Measurements from ENCODE around the gene C5AR1. TPM values are rescaled to one million over a fixed set of nuclear protein-coding genes. Genes with fewer than 3 reads are reported as not detected.
A peak's percentile ranks its signal among the peaks of the same experiment; 100 is the strongest.
"Not testable (repeated sequence)": the region's sequence is repeated elsewhere in the genome, so short reads cannot be mapped to it uniquely, and the experiment has no call there.

C5AR1 gene
- total RNA-seq, 1 experiment from 2014 or later, result 8.5 TPM

DNA sequence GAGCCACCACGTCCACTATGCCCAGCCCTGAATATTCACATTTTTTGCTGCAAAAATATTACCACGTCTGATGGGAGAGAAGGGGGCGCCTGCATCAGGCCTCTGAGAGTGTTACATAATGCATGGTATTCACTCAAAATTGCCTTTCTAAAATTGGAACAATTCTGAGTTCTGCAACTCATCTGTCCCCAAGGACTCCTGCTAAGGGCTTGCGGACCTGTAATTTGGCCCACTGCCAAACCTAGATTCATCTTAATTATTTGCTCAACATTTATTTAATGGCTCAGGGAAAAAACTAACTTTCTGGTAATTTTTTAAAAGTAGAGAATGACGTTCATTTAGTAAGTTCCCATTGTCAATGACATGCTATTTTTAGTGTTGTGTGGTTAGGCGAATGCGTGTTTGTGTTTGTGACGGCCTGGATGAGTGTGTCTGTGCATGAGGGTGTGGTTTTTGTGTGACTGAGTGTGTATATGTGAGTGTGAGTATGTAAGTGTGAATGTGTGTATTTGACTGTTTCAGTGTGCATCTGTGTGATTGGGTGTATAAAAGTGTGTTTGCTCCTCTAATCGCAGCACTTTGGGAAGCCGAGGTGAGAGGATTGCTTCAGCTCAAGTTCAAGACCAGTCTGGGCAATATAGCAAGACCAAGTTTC, 26.1 kb upstream of the C5AR1 start:
- no peak overlapping the region for H3K27ac ChIP-seq
- no peaks in the 10 kb centered on the region for H3K9me3 ChIP-seq (ENCODE audit: insufficient read depth, low read depth)
- no peaks in the 10 kb centered on the region for H3K9me2 ChIP-seq (ENCODE audit: insufficient read depth)
- intact Hi-C loops (cut with micrococcal nuclease; ENCODE audit: unreplicated experiment), result loop anchor here (10.0 kb wide), 1 partner anchor 421 kb away; no protein-coding TSS in a partner anchor
- peaks cover 28% of the 10 kb centered on the region for H3K4me1 ChIP-seq (replicated peaks; ENCODE audit: insufficient read depth)
- H3F3A ChIP-seq (ENCODE audit: insufficient read depth, low read depth), result peaks cover 45% of the 10 kb centered on the region
- no peak overlapping the region for H2AFZ ChIP-seq
- no peaks in the 10 kb centered on the region for H4K20me1 ChIP-seq (ENCODE audit: insufficient read depth)
- DNase-seq, result no peak
- POLR2A ChIA-PET (ENCODE audit: unreplicated experiment), result no interaction called here
- CTCF ChIA-PET, result interaction anchor here (0.6 kb wide), 1 partner anchor 11 kb away, joined by 15 read pairs; no protein-coding TSS in a partner anchor
- no peaks in the 10 kb centered on the region for H3K27me3 ChIP-seq (ENCODE audit: insufficient read depth, low read depth)
- no peaks in the 10 kb centered on the region for H3K36me3 ChIP-seq (ENCODE audit: low read depth)
- H3K79me2 ChIP-seq (ENCODE audit: low read depth), result no peaks in the 10 kb centered on the region
- no TSS peak for BruUV-seq (replicated peaks)
- H3K4me2 ChIP-seq, result no peak overlapping the region
- TF ChIP-seq, protein P1, sequence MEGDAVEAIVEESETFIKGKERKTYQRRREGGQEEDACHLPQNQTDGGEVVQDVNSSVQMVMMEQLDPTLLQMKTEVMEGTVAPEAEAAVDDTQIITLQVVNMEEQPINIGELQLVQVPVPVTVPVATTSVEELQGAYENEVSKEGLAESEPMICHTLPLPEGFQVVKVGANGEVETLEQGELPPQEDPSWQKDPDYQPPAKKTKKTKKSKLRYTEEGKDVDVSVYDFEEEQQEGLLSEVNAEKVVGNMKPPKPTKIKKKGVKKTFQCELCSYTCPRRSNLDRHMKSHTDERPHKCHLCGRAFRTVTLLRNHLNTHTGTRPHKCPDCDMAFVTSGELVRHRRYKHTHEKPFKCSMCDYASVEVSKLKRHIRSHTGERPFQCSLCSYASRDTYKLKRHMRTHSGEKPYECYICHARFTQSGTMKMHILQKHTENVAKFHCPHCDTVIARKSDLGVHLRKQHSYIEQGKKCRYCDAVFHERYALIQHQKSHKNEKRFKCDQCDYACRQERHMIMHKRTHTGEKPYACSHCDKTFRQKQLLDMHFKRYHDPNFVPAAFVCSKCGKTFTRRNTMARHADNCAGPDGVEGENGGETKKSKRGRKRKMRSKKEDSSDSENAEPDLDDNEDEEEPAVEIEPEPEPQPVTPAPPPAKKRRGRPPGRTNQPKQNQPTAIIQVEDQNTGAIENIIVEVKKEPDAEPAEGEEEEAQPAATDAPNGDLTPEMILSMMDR (conservative IDR thresholded peaks at IDR 0.05), result no peak
- TF ChIP-seq EZH2 (IDR thresholded peaks at IDR 0.05; ENCODE audit: low read depth), result no peak
- H3K4me3 ChIP-seq, result no peak overlapping the region

DNA sequence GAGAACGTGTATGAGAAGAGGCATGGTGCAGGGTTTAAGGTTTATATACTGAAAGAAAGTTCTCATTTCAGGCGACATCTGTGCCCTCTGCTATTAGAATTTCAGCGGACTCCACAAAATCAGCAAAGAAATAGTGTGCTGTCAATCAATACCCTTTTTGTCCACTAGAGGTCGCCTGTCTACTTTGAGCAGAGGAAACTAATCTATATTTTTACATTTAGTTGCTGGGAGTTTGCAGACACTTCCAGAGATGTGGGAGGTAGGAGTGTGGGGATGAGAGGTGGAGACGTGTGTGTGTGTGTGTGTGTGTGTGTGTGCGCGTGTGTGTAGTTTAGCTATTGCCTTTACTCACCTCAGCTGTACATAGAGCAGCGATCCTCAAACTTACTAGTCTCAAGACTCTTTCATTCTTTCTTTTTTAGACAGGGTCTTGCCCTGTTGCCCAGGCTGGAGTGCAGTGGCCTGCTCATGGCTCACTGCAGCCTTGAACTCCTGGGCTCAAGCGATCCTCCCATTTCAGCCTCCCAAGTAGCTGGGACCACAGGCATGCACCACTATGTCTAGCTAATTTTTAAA, 25.2 kb upstream of the C5AR1 start:
- ChIA-PET POLR2A (ENCODE audit: unreplicated experiment) (interaction anchor here (0.6 kb wide), 1 partner anchor 133 kb away, joined by 4 read pairs; no protein-coding TSS in a partner anchor), CTCF (interaction anchor here (0.7 to 1.2 kb wide), 3 partner anchors 9 to 74 kb away, joined by 3 to 4 read pairs (median 3); no protein-coding TSS in a partner anchor)
- Histone ChIP-seq H4K20me1 (ENCODE audit: insufficient read depth) (no peaks in the 10 kb centered on the region), H3K4me1 (replicated peaks; ENCODE audit: insufficient read depth) (peaks cover 29% of the 10 kb centered on the region), H3K9me2 (ENCODE audit: insufficient read depth) (no peaks in the 10 kb centered on the region), H3F3A (ENCODE audit: insufficient read depth, low read depth) (peaks cover 45% of the 10 kb centered on the region), H3K4me2 (no peak overlapping the region), H3K36me3 (ENCODE audit: low read depth) (no peaks in the 10 kb centered on the region), H3K79me2 (ENCODE audit: low read depth) (no peaks in the 10 kb centered on the region), H3K27me3 (ENCODE audit: insufficient read depth, low read depth) (no peaks in the 10 kb centered on the region), H3K4me3 (no peak overlapping the region), H3K27ac (no peak overlapping the region), H3K9me3 (ENCODE audit: insufficient read depth, low read depth) (no peaks in the 10 kb centered on the region), H2AFZ (no peak overlapping the region)
- intact Hi-C loops (cut with micrococcal nuclease; ENCODE audit: unreplicated experiment), result loop anchor here (10.0 kb wide), 1 partner anchor 420 kb away; no protein-coding TSS in a partner anchor
- TF ChIP-seq, protein P1 (conservative IDR thresholded peaks at IDR 0.05), result peak; percentile 96
- no peak for TF ChIP-seq EZH2 (IDR thresholded peaks at IDR 0.05; ENCODE audit: low read depth)
- no TSS peak for BruUV-seq (replicated peaks)
- peak; percentile 41 to 56 for DNase-seq

DNA sequence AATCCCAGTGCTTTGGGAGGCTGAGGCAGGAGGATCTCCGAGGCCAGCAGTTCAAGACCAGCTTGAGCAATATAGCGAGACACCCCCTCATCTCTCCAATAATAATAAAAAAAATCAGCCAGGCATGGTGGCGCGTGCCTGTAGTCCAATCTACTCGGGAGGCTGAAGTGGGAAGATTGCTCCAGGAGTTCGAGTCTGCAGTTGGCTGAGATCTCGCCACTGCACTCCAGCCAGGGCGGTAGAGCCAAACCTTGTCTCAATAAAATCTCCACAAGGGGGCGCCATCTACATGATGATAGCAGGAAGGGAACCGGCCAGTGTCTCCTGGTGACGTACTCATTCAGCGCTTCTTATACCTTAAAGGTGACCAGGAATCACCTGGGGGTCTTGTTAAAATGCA, 13.6 kb upstream of the C5AR1 start:
- Histone ChIP-seq H3K4me2 (no peak overlapping the region), H4K20me1 (ENCODE audit: insufficient read depth) (no peaks in the 10 kb centered on the region), H3K27ac (no peak overlapping the region), H3K4me1 (replicated peaks; ENCODE audit: insufficient read depth) (0 out of 2 replicates have a peak, but pooled peaks cover 2% of the 10 kb centered on the region), H3K9me3 (ENCODE audit: insufficient read depth, low read depth) (no peaks in the 10 kb centered on the region), H3K27me3 (ENCODE audit: insufficient read depth, low read depth) (no peaks in the 10 kb centered on the region), H2AFZ (no peak overlapping the region), H3K36me3 (ENCODE audit: low read depth) (no peaks in the 10 kb centered on the region), H3K9me2 (ENCODE audit: insufficient read depth) (no peaks in the 10 kb centered on the region), H3K79me2 (ENCODE audit: low read depth) (no peaks in the 10 kb centered on the region), H3F3A (ENCODE audit: insufficient read depth, low read depth) (peaks cover 9% of the 10 kb centered on the region; the same call in 1 of the 2 replicates), H3K4me3 (no peak overlapping the region)
- intact Hi-C loops (cut with micrococcal nuclease; ENCODE audit: unreplicated experiment), result loop anchor here (1.0 to 2.0 kb wide), 2 partner anchors 95 to 131 kb away; no protein-coding TSS in a partner anchor
- no peak for TF ChIP-seq EZH2 (IDR thresholded peaks at IDR 0.05; ENCODE audit: low read depth)
- TF ChIP-seq, protein P1 (conservative IDR thresholded peaks at IDR 0.05), result peak; percentile 95
- DNase-seq, result peak; percentile 70 to 71
- ChIA-PET CTCF (interaction anchor here (0.6 to 1.0 kb wide), 3 partner anchors 132 to 922 kb away, joined by 3 to 4 read pairs (median 4); no protein-coding TSS in a partner anchor), POLR2A (ENCODE audit: unreplicated experiment) (no interaction called here)
- BruUV-seq (replicated peaks), result no TSS peak

DNA sequence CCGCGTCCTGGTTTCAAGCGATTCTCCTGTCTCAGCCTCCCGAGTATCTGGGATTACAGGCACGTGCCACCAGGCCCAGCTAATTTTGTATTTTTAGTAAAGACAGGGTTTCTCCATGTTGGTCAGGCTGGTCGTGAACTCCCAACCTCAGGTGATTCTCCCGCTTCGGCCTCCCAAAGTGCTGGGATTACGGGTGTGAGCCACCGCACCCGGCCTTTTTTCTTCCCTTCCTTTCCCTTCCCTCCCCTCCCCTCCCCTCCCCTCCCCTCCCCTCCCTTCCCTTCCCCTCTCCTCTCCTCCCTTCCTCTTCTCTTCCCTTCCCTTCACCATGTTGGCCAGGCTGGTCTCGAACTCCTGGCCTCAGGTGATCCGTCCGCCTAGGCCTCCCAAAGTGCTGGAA, 8.8 kb upstream of the C5AR1 start:
- H3K79me2 ChIP-seq (ENCODE audit: low read depth); H3K4me1 ChIP-seq (replicated peaks; ENCODE audit: insufficient read depth); H3K9me2 ChIP-seq (ENCODE audit: insufficient read depth); DNase-seq; CTCF ChIA-PET; BruUV-seq (replicated peaks); H3K9me3 ChIP-seq (ENCODE audit: insufficient read depth, low read depth); H3K4me2 ChIP-seq; H3K27me3 ChIP-seq (ENCODE audit: insufficient read depth, low read depth); H3K36me3 ChIP-seq (ENCODE audit: low read depth); intact Hi-C loops (cut with micrococcal nuclease; ENCODE audit: unreplicated experiment); H2AFZ ChIP-seq; H4K20me1 ChIP-seq (ENCODE audit: insufficient read depth); POLR2A ChIA-PET (ENCODE audit: unreplicated experiment); H3K4me3 ChIP-seq; H3F3A ChIP-seq (ENCODE audit: insufficient read depth, low read depth); H3K27ac ChIP-seq: not testable (repeated sequence)

Measured in PC-9 (cell line).